GM21737 (cell line): Measurements from ENCODE around the gene TMEM255B.

Experiments
- ATAC-seq: cut with Tn5 transposase; IDR thresholded peaks from one replicate; pipeline ENCODE4 v1.9.1; 2021; ENCODE audit warnings: mild to moderate bottlenecking, moderate library complexity; ENCODE audit not compliant: unreplicated experiment

The TMEM255B gene

GRCh38 chr13:113765564-113765910 is 6.5 kb downstream of the TMEM255B start:
- ATAC-seq = no peak

GRCh38 chr13:113766035-113766800 is 7.2 kb downstream of the TMEM255B start:
- no peak for ATAC-seq

- ATAC-seq = no peak
Observed at GRCh38 chr13:113767366-113767765, 8.3 kb downstream of the TMEM255B start.

GRCh38 chr13:113768018-113768905 is 9.2 kb downstream of the TMEM255B start:
- no peak for ATAC-seq

- ATAC-seq = no peak
Observed at GRCh38 chr13:113769106-113769505, 10.1 kb downstream of the TMEM255B start.

- no peak for ATAC-seq
Observed at GRCh38 chr13:113769881-113770280, 10.9 kb downstream of the TMEM255B start.

- ATAC-seq = no peak
Observed at GRCh38 chr13:113770441-113770840, 11.4 kb downstream of the TMEM255B start.

GRCh38 chr13:113770937-113771336 is 11.9 kb downstream of the TMEM255B start:
- ATAC-seq = no peak

GRCh38 chr13:113771709-113772331 is 12.8 kb downstream of the TMEM255B start:
- no peak for ATAC-seq

GRCh38 chr13:113774177-113775107 is 15.4 kb downstream of the TMEM255B start:
- ATAC-seq = no peak

GRCh38 chr13:113775451-113776145 is 16.6 kb downstream of the TMEM255B start:
- ATAC-seq = no peak

GRCh38 chr13:113776231-113777125 is 17.5 kb downstream of the TMEM255B start:
- ATAC-seq = no peak

GRCh38 chr13:113777311-113778260 is 18.6 kb downstream of the TMEM255B start:
- no peak for ATAC-seq

- ATAC-seq = no peak
Observed at GRCh38 chr13:113781571-113781970, 22.5 kb downstream of the TMEM255B start.

GRCh38 chr13:113782472-113782871 is 23.4 kb downstream of the TMEM255B start:
- no peak for ATAC-seq

GRCh38 chr13:113783200-113783881 is 24.3 kb downstream of the TMEM255B start:
- no peak for ATAC-seq

- no peak for ATAC-seq
Observed at GRCh38 chr13:113783966-113784644, 25.1 kb downstream of the TMEM255B start.
